Measurements from ENCODE around the gene EML5. TPM values are rescaled to one million over a fixed set of nuclear protein-coding genes. Genes with fewer than 3 reads are reported as not detected.

Gene EML5
- total RNA-seq, 1 experiment from 2014 or later, result 0.85 TPM

DNA sequence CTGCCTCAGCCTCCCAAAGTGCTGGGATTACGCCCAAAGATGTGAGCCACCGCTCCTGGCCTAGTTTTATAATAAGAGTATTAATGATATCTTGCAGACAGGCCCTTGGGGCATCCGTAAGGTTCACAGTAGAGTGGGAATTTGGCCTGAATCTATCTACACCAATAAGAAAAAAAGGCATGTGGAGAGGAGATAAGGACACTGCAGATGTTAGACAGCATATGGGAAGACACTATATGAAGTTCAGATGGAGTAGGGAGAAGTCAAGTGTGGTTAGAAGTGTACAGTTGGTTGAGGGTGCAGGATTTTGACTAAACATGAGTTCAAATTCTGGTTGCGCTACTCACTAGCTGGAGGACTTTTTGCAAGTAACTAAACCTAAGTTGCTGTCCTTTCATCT lies 23.2 kb upstream of the EML5 start (continued):
- TF ChIP-seq ZNF121 (CRISPR knock-in tag; IDR thresholded peaks at IDR 0.05) (no peak), TP53 (CRISPR knock-in tag; IDR thresholded peaks at IDR 0.05) (no peak), NFATC4 (CRISPR knock-in tag; IDR thresholded peaks at IDR 0.05) (no peak)

DNA sequence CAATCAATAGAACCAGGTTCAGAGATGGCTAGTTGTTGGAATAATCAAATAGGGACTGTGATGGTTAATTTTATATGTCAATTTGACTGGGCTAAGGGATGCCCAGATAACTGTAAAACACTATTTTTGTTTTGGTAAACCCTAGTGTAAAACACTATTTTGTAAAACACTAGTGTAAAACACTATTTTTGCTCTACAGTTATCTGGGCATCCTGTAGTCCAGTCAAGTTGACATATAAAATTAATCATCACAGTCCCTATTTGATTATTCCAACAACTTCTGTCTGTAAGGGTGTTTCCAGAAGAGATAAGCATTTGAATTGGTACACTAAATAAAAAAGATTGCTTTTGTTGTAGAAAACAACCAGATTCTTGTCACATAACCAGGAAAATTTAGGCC lies 15.6 kb upstream of the EML5 start:
- DNase-seq (ENCODE audit: low spot score), result no peak
- TF ChIP-seq ZNF416 (CRISPR knock-in tag; IDR thresholded peaks at IDR 0.05), result peak; percentile 86; the same call in 1 of the 2 replicates
- TF ChIP-seq, protein P1, sequence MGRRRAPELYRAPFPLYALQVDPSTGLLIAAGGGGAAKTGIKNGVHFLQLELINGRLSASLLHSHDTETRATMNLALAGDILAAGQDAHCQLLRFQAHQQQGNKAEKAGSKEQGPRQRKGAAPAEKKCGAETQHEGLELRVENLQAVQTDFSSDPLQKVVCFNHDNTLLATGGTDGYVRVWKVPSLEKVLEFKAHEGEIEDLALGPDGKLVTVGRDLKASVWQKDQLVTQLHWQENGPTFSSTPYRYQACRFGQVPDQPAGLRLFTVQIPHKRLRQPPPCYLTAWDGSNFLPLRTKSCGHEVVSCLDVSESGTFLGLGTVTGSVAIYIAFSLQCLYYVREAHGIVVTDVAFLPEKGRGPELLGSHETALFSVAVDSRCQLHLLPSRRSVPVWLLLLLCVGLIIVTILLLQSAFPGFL (CRISPR knock-in tag; IDR thresholded peaks at IDR 0.05; ENCODE audit: borderline replicate concordance), result no peak
- no peak for TF ChIP-seq TP53 (CRISPR knock-in tag; IDR thresholded peaks at IDR 0.05)
- peaks cover 9% of the 10 kb centered on the region for H3K27me3 Mint-ChIP-seq (ENCODE audit: low read depth)
- H3K9me3 Mint-ChIP-seq, result peaks cover 41% of the 10 kb centered on the region
- ChIA-PET POLR2A (no interaction called here), CTCF (no interaction called here)
- no peak overlapping the region for H3K4me3 Mint-ChIP-seq
- ATAC-seq, result no peak
- no peaks in the 10 kb centered on the region for H3K4me1 Mint-ChIP-seq
- H3K27ac Mint-ChIP-seq, result no peak overlapping the region
- H3K36me3 Mint-ChIP-seq, result peaks cover 7% of the 10 kb centered on the region

GRCh38 chr14:88804477-88804876 lies 11.7 kb upstream of the EML5 start:
- DNase-seq (ENCODE audit: low spot score), result no peak
- ChIA-PET POLR2A (no interaction called here), CTCF (no interaction called here)
- no peak for ATAC-seq
- Mint-ChIP-seq H3K27ac (no peak overlapping the region), H3K9me3 (peaks cover 36% of the 10 kb centered on the region), H3K27me3 (ENCODE audit: low read depth) (peaks cover 15% of the 10 kb centered on the region), H3K36me3 (peaks cover 7% of the 10 kb centered on the region), H3K4me3 (no peak overlapping the region), H3K4me1 (peaks cover 6% of the 10 kb centered on the region)
- TF ChIP-seq EMX1 (CRISPR knock-in tag; IDR thresholded peaks at IDR 0.05) (no peak), E2F5 (CRISPR knock-in tag; IDR thresholded peaks at IDR 0.05) (no peak)

GRCh38 chr14:88804035-88804434 lies 11.3 kb upstream of the EML5 start:
- no peak for ATAC-seq
- H3K27me3 Mint-ChIP-seq (ENCODE audit: low read depth), result peaks cover 15% of the 10 kb centered on the region
- no peak overlapping the region for H3K4me3 Mint-ChIP-seq
- POLR2A ChIA-PET, result no interaction called here
- DNase-seq (ENCODE audit: low spot score), result no peak
- peaks cover 5% of the 10 kb centered on the region for H3K36me3 Mint-ChIP-seq
- H3K27ac Mint-ChIP-seq, result no peak overlapping the region
- H3K4me1 Mint-ChIP-seq, result peaks cover 6% of the 10 kb centered on the region
- CTCF ChIA-PET, result no interaction called here
- H3K9me3 Mint-ChIP-seq, result peaks cover 31% of the 10 kb centered on the region
- TF ChIP-seq GABPB1 (CRISPR knock-in tag; IDR thresholded peaks at IDR 0.05), result no peak
- TF ChIP-seq SOX15 (CRISPR knock-in tag; IDR thresholded peaks at IDR 0.05), result no peak
- no peak for TF ChIP-seq CREB1 (CRISPR knock-in tag; IDR thresholded peaks at IDR 0.05)
- TF ChIP-seq NR1H2 (CRISPR knock-in tag; IDR thresholded peaks at IDR 0.05), result no peak
- no peak for TF ChIP-seq NR2C2 (CRISPR knock-in tag; IDR thresholded peaks at IDR 0.05)
- no peak for TF ChIP-seq HMGA2 (CRISPR knock-in tag; IDR thresholded peaks at IDR 0.05)
- TF ChIP-seq ZNF425 (CRISPR knock-in tag; conservative IDR thresholded peaks at IDR 0.05), result no peak
- no peak for TF ChIP-seq TEAD1 (CRISPR knock-in tag; IDR thresholded peaks at IDR 0.05)
- no peak for TF ChIP-seq MXD4 (CRISPR knock-in tag; IDR thresholded peaks at IDR 0.05; ENCODE audit: borderline replicate concordance)

DNA sequence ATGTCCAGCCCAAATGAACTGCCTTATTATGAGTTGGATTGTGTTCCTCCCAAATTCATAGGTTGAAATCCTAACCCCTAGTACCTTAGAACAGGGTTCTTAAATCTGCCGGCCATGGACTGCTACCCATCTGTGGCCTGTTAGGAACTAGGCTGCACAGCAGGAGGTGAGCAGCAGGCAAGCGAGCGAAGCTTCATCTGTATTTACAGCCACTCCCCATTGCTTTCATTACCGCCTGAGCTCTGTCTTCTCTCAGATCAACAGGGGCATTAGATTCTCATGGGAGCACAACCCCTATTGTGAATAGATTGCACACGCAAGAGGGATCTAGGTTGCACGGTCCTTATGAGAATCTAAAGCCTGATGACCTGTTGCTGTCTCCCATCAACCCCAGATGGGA lies 9.8 kb upstream of the EML5 start:
- CTCF ChIA-PET, result no interaction called here
- peaks cover 20% of the 10 kb centered on the region for H3K9me3 Mint-ChIP-seq
- TF ChIP-seq NR3C1 (CRISPR knock-in tag; conservative IDR thresholded peaks at IDR 0.05; ENCODE audit: low read depth) (no peak), SMAD4 (CRISPR knock-in tag; IDR thresholded peaks at IDR 0.05) (no peak), KAT7 (CRISPR knock-in tag; IDR thresholded peaks at IDR 0.05; ENCODE audit: borderline replicate concordance) (no peak), RELA (CRISPR knock-in tag; IDR thresholded peaks at IDR 0.05; ENCODE audit: borderline replicate concordance) (no peak), ZNF219 (CRISPR knock-in tag; IDR thresholded peaks at IDR 0.05; ENCODE audit: borderline replicate concordance) (no peak), ZNF396 (CRISPR knock-in tag; IDR thresholded peaks at IDR 0.05; ENCODE audit: borderline replicate concordance) (no peak), NR1H2 (CRISPR knock-in tag; IDR thresholded peaks at IDR 0.05) (no peak), ZNF232 (CRISPR knock-in tag; IDR thresholded peaks at IDR 0.05) (no peak)
- TF ChIP-seq, protein P2, sequence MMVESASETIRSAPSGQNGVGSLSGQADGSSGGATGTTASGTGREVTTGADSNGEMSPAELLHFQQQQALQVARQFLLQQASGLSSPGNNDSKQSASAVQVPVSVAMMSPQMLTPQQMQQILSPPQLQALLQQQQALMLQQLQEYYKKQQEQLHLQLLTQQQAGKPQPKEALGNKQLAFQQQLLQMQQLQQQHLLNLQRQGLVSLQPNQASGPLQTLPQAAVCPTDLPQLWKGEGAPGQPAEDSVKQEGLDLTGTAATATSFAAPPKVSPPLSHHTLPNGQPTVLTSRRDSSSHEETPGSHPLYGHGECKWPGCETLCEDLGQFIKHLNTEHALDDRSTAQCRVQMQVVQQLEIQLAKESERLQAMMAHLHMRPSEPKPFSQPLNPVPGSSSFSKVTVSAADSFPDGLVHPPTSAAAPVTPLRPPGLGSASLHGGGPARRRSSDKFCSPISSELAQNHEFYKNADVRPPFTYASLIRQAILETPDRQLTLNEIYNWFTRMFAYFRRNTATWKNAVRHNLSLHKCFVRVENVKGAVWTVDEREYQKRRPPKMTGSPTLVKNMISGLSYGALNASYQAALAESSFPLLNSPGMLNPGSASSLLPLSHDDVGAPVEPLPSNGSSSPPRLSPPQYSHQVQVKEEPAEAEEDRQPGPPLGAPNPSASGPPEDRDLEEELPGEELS (CRISPR knock-in tag; IDR thresholded peaks at IDR 0.05), result no peak

More for the DNA sequence above, 9.8 kb upstream of the EML5 start:
- ATAC-seq, result no peak
- peaks cover 6% of the 10 kb centered on the region for H3K4me1 Mint-ChIP-seq
- POLR2A ChIA-PET, result no interaction called here
- H3K27me3 Mint-ChIP-seq (ENCODE audit: low read depth), result peaks cover 15% of the 10 kb centered on the region
- no peaks in the 10 kb centered on the region for H3K36me3 Mint-ChIP-seq
- no peak overlapping the region for H3K27ac Mint-ChIP-seq
- H3K4me3 Mint-ChIP-seq, result no peak overlapping the region
- no peak for DNase-seq (ENCODE audit: low spot score)
